Ammon's horn (tissue), 1 donor: ENCODE data around the gene ADM2.
"Not testable (repeated sequence)": the region's sequence is repeated elsewhere in the genome, so short reads cannot be mapped to it uniquely, and the experiment has no call there.

ENCODE experiments used
- DNase-seq: peaks from one replicate; pipeline ENCODE4 v3.0.0-alpha.2; 2016; ENCODE audit warnings: low spot score

ADM2 gene

GRCh38 chr22:50525858-50526107 is 44.4 kb downstream of the ADM2 start:
- DNase-seq: no peak

GRCh38 chr22:50526108-50526833 is 44.9 kb downstream of the ADM2 start:
- DNase-seq: peak; percentile 73

- no peak for DNase-seq
Observed at GRCh38 chr22:50526834-50527801, 45.8 kb downstream of the ADM2 start.

DNA sequence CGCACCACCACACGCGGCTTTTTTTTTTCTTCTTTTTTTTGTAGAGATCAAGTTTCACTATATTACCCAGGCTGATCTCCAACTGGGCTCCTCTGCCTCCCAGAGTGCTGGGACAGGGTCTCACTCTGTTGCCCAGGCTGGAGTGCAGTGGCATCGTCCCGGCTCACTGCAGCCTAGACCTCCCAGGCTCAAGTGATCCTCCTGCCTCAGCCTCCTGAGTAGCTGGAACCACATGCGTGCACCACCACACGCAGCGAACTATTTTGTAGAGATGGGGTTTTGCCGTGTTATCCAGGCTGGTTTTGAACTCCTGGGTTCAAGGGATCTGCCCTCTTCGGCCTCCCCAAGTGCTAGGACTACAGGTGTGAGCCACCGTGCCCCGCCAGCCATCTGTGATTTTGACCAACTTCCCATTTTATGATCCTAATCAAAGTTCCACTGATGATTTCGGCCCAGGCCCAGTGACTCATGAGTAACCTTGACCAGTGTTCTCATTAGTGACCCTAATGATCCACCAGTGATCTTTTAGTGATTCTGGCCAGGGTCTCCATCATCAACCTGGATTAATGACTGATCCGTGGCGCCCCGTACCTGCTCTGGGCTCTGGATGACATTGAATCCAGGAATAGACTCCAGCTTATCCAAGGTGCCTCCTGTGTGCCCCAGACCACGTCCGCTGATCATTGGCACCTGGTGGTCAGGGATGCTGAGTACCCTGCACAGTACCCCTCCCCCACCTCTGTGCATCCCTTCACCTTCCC is 46.8 kb downstream of the ADM2 start:
- no peak for DNase-seq

DNA sequence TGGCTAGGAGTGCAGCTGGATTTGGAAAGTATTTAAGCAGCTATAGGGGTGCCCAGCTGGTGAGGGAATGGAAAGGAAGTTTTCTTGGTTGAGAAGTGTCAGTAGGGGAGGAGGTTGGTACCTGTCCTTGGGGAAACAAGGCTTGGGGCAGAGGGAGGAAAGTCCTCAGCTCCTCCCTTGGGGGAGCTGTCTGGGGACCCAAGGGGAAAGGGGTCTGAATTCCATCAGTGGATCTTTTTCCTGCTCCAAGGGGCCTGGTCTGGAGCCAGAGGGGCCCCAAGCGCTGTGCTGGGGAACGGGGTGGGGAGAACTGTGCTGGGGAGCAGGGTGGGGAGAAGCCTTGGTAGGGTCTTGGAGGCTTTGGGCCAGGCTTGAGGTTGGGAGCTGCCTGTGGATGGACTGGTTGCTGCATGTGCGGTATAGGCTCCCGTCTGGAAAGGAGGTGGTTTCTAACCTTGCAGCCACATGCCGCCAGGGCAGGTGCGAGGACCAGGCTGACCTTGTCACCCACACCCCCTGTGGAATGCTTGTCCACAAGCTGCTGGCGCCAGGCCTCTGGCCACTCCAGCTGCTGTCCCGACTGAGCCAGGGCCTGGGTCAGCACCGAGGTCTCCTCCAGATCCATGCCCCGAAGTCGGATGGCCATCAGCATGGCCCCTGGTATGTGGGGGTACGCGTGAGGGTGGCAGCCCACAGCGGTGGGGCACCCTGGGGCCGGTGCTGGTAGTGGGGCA is 47.5 kb downstream of the ADM2 start:
- DNase-seq: no peak

DNA sequence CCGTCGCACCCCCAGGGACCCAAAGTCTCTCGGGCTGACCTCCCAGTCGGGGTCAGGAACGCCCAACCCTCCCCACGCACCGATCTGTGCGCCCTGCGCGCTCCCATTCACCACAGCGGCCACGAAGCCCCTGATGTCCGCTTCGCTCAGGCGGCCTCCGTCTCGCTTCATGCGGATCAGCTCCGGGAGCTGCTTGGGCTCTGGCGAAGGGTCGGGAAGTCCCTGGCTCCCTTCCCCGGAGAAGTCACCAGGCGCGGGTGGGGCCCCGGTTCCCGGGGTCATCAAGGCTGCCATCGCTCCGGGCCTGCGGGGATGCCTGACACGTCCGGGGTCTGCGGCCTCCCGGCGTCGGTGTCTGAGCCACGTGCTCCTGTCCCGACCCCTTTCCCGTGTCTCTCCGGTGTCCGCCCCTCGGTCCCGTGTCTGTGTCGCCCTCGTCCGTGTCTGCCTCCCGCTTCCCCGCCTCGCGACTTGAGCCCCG is 48.1 kb downstream of the ADM2 start:
- DNase-seq: no peak

DNA sequence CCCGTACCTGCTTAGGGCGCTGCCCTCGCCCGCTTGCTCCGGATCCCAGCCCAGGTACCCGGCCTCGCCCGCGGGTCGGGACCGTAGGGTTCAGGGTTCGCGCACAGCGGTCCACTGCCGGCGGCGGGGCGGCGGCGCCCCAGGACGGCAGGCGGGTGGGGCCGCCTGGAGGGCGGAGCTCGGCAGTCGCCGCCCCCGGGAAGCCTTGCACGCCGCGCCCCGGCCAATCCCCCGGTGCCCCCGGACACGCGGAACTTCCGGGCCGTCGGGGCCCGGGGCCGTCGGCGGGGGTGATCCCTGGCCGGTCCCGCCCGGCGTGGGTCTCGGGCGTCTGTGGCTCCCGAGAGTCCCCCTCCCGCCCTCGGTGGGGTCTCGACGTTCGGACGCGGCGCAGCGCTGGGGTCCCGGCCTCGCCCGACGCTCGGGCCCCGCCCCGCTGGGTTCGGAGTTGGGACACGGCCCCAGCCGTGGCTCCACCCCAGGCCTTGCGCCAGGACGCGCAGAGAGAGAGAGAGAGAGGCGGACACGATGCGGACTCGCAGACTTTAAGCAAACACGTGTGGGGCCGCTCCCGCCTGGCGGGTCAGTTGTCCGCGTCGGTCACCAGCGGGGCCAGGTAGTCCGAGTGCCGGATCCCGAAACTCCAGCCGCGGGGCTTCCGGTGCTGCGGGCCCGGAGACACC is 48.7 kb downstream of the ADM2 start, which contains the start of gene TYMP:
TYMP (minus strand) TSS at position 116 of the 683 bp plus-strand sequence. CDS start 303 bp downstream, outside the sequence.
- DNase-seq: no peak

- no peak for DNase-seq
Observed at GRCh38 chr22:50530580-50530876, 49.2 kb downstream of the ADM2 start.

DNA sequence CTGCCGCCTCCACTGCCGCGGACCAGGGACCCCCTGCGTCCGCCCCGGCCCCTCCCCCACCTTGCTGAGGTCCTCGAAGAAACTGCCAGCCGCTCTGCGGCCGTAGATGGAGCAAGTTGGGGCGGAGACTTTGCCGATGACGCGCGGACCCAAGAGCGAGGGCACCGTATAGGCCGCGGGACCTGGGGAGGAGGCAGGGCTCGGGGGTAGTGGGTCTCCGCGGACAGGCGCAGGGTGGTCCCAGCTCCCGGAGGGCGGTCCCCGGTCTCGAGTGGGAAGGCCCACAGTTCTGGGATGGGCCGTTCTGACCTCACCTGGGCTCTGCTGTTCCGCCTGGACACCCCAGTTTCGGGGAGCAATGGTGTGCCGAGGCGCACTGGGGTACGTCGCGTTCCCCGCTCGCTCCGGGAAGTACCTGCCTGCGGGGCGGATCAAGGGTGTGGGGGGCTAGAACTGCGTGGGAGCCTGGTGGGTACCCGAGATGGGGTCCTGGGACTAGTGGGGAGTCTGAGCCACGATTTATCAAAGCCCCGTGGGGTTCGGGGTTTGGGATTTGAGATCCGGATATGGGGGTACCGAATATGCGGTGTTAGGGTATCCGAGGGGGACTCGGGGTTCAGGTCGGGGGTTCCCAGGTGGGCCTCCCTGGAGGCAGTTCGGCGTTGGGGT is 49.7 kb downstream of the ADM2 start:
- DNase-seq: no peak

- no peak for DNase-seq
Observed at GRCh38 chr22:50531546-50531961, 50.2 kb downstream of the ADM2 start.

- DNase-seq: no peak
Observed at GRCh38 chr22:50531962-50532674, 50.8 kb downstream of the ADM2 start.

DNA sequence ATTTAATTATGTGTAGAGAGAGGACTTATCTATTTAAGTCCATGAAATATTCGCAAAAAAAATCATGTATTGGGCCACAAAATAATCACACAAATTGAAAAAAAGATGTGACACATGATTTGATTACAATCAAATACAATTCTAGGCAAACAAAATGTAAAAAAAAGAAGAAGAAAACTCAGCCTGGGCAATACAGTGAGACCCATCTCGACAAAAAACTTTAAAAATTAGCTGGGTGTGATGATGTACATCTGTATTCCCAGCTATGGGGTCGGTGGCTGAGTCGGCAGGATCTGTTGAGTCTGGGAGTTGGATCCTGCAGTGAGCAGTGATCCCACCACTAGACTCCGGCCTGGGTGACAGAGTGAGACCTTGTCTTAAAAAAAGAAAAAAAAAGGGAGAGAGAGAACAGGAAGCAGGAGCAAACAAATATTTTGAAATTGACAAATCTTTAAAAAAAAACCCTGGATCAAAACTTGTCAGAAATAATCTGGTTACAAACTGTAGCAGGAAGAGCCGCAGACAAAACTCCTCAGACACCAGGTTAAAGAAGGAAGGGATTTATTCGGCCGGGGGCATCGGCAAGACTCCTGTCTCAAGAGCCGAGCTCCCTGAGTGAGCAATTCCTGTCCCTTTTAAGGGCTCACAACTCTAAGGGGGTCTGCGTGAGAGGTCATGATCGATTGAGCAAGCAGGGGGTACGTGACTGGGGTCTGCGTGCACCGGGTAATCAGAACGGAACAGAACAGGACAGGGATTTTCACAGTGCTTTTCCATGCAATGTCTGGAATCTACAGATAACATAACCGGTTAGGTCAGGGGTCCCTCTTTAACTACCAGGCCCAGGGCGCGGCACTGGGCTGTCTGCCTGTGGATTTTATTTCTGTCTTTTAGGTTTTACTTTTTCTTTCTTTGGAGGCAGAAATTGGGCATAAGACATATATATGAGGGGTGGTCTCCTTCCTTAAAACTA is 51.8 kb downstream of the ADM2 start:
- DNase-seq: no peak

DNA sequence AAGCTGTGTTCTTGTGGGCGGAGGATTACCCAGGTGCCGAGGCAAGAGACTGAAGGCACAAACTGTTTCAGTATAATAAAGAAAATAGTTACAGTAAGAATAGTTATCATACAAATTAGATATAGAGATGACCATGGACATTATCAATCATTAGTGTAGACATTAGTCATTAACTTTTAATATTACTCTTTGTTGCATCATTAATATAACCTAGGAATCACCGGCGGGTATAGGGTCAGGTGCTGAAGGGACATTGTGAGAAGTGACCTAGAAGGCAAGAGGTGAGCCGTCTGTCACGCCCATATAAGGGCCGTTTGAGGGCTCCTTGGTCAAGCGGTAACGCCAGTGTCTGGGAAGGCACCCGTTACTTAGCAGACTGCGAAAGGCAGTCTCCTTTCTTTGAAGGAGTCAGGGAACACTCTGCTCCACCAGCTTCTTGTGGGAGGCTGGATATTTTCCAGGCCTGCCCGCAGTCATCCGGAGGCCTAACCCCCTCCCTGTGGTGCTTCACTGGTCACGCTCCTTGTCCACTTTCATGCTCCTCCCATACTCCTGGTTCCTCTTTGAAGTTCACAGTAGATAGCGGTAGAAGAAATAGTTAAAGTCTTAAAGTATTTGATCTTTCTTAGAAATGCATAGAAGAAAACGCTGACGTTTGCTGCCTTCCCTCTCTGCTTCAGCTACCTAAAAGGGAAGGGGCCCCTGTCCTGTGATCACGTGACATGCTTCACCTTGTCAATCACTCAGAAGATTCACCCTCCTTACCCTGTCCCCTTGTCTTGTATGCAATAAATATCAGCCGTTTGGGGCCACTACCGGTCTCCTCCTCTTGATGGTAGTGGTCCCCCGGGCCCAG is 52.7 kb downstream of the ADM2 start:
- not testable (repeated sequence) for DNase-seq

- no peak for DNase-seq
Observed at GRCh38 chr22:50535113-50535512, 53.8 kb downstream of the ADM2 start.
